NCI-H1694 (cell line): ENCODE measurements around the gene ERMP1.
A peak's percentile ranks its signal among the peaks of the same experiment; 100 is the strongest.
"Not testable (repeated sequence)": the region's sequence is repeated elsewhere in the genome, so short reads cannot be mapped to it uniquely, and the experiment has no call there.

Experiments
- DNase-seq: peaks from one replicate; lab custom pipeline; 2025; lab: John Stamatoyannopoulos, UW

ERMP1 gene

GRCh38 chr9:5819174-5819573 is 13.7 kb downstream of the ERMP1 start:
- DNase-seq = no peak

- no peak for DNase-seq
These were observed 14.3 kb downstream of the ERMP1 start for GRCh38 chr9:5818424-5819142.

- no peak for DNase-seq
These were observed 15.1 kb downstream of the ERMP1 start for GRCh38 chr9:5817862-5818261.

GRCh38 chr9:5815461-5815860 is 17.5 kb downstream of the ERMP1 start:
- no peak for DNase-seq

- no peak for DNase-seq
These were observed 19.1 kb downstream of the ERMP1 start for GRCh38 chr9:5813824-5814223.

GRCh38 chr9:5811751-5812150 is 21.2 kb downstream of the ERMP1 start:
- DNase-seq = no peak

GRCh38 chr9:5805478-5805877 is 27.4 kb downstream of the ERMP1 start:
- DNase-seq = no peak

- DNase-seq = no peak
These were observed 31.2 kb downstream of the ERMP1 start for GRCh38 chr9:5801739-5802113.

- DNase-seq = no peak
These were observed 31.8 kb downstream of the ERMP1 start for GRCh38 chr9:5800969-5801738.

GRCh38 chr9:5800378-5800777 is 32.5 kb downstream of the ERMP1 start:
- DNase-seq = not testable (repeated sequence)

GRCh38 chr9:5799314-5799713 is 33.6 kb downstream of the ERMP1 start:
- DNase-seq = peak; percentile 32

GRCh38 chr9:5798581-5798980 is 34.3 kb downstream of the ERMP1 start:
- DNase-seq = no peak

- DNase-seq = no peak
These were observed 36.6 kb downstream of the ERMP1 start for GRCh38 chr9:5796298-5796697.

GRCh38 chr9:5793812-5794211 is 39.1 kb downstream of the ERMP1 start:
- no peak for DNase-seq

GRCh38 chr9:5791870-5792269 is 41.0 kb downstream of the ERMP1 start:
- no peak for DNase-seq

GRCh38 chr9:5790923-5791322 is 42.0 kb downstream of the ERMP1 start:
- no peak for DNase-seq

- DNase-seq = no peak
These were observed 43.4 kb downstream of the ERMP1 start for GRCh38 chr9:5789489-5789888.

GRCh38 chr9:5787759-5788302 is 45.1 kb downstream of the ERMP1 start:
- no peak for DNase-seq

GRCh38 chr9:5787220-5787619 is 45.7 kb downstream of the ERMP1 start:
- no peak for DNase-seq

GRCh38 chr9:5786370-5787127 is 46.4 kb downstream of the ERMP1 start:
- no peak for DNase-seq

GRCh38 chr9:5784526-5785315 is 48.2 kb downstream of the ERMP1 start:
- DNase-seq = no peak

- DNase-seq = no peak
These were observed 48.9 kb downstream of the ERMP1 start for GRCh38 chr9:5783982-5784381.
